Measurements from ENCODE around the gene DDX6.

Gene DDX6

DNA sequence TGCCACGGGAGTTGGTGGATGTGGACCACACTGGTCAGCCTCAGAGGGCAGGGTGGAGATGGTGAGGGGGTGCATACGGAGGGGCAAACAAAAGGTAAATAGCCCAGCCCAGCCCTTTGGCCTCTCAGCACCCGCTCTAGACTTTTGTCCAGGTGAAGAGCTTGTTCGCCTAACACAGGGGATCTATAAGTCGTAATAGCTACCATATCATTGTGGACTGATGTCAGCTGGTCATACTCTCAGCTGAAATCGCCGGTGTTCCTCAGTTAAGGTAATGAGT lies 84.5 kb downstream of the DDX6 start:
- DNase-seq, result no peak
- 100% methylated on average over 4 of the region's 7 CpGs for WGBS (ENCODE audit: insufficient coverage)
- Histone ChIP-seq H3K4me1 (ENCODE audit: control extremely low read depth in 1 of 4, control insufficient read depth in 4 of 4, insufficient read depth in 4 of 4, low read length in 3 of 4) (peaks cover 0 to 34% (median 29%) of the 10 kb centered on the region in 4 experiments), H3K27me3 (replicated peaks in 2 of 5; ENCODE audit: control insufficient read depth in 4 of 5, insufficient read depth in 5 of 5, low read length in 4 of 5) (peaks cover 0 to 1% (median 0%) of the 10 kb centered on the region in 5 experiments), H3K27ac (ENCODE audit: insufficient read depth in 1 of 2, low read depth in 1 of 2, low read length in 2 of 2, poor library complexity in 1 of 2, severe bottlenecking in 2 of 2) (no peak overlapping the region), H3K4me3 (ENCODE audit: control insufficient read depth in 1 of 7, extremely low read depth in 1 of 7, insufficient read depth in 4 of 7, low read depth in 2 of 7, low read length in 6 of 7) (no peak overlapping the region), H3K9me3 (ENCODE audit: control extremely low read depth in 1 of 5, control insufficient read depth in 4 of 5, insufficient read depth in 2 of 5, low read depth in 1 of 5, low read length in 4 of 5) (no peaks in the 10 kb centered on the region), H3K36me3 (ENCODE audit: control insufficient read depth in 4 of 4, insufficient read depth in 4 of 4, low read length in 3 of 4) (no peaks in the 10 kb centered on the region)
- ChIA-PET CTCF (interaction anchor here (1.2 to 5.0 kb wide), 3 partner anchors 12 to 44 kb away, joined by 4 to 34 read pairs (median 5); no protein-coding TSS in a partner anchor), POLR2A (interaction anchor here (1.9 kb wide), 1 partner anchor 85 kb away, joined by 7 read pairs; the partner anchor contains the start of gene DDX6)

DNA sequence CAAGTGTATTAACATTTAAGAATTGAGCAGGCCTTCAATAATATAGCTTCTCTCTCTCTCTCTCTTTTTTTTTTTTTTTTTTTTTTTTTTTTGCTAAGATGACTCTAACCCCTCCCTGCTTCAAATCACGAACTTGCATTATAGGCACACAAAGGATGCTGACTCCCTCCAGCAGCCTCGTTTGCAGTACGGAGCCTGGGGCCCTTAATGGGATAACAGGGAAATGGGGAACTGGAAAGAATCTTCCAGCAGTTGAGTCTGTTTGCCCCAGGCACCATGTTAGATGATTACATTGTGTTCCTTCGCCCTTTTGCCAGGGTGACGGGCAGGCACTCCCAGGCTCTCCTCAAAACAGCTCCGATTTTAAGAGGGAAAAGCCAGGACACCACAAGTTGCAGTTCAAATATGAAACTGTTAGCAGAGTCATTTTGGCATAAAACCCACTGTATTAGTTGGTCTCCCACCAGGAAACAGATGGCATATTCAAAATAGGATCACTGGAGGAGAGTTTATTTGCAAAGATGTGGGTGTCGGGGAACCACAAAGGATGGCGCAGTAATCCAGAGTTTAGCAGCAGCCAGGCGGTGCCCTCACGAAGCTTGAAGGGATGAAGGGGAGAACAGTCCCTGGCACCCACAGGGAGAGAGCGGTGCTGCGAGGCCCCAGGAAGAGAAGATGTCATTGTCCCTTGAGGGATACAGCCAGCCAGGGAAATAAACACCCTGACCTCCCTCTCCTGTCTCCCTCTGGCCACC lies 85.0 kb downstream of the DDX6 start:
- no peaks in the 10 kb centered on the region for H3K36me3 ChIP-seq (ENCODE audit: control insufficient read depth in 4 of 4, insufficient read depth in 4 of 4, low read length in 3 of 4)
- POLR2A ChIA-PET, result interaction anchor here (0.9 to 1.9 kb wide), 2 partner anchors 14 to 85 kb away, joined by 3 to 7 read pairs; partner anchors contain the start of gene DDX6
- CTCF ChIA-PET, result interaction anchor here (1.2 to 5.0 kb wide), 3 partner anchors 12 to 44 kb away, joined by 4 to 34 read pairs (median 5); no protein-coding TSS in a partner anchor
- DNase-seq, result peak; percentile 18 to 80 (median 76)
- H3K27ac ChIP-seq (ENCODE audit: insufficient read depth in 1 of 2, low read depth in 1 of 2, low read length in 2 of 2, poor library complexity in 1 of 2, severe bottlenecking in 2 of 2), result no peak overlapping the region
- peaks cover 0 to 1% (median 0%) of the 10 kb centered on the region in 5 experiments for H3K27me3 ChIP-seq (replicated peaks in 2 of 5; ENCODE audit: control insufficient read depth in 4 of 5, insufficient read depth in 5 of 5, low read length in 4 of 5)
- peaks cover 0 to 34% (median 29%) of the 10 kb centered on the region in 4 experiments for H3K4me1 ChIP-seq (ENCODE audit: control extremely low read depth in 1 of 4, control insufficient read depth in 4 of 4, insufficient read depth in 4 of 4, low read length in 3 of 4)
- H3K9me3 ChIP-seq (ENCODE audit: control extremely low read depth in 1 of 5, control insufficient read depth in 4 of 5, insufficient read depth in 2 of 5, low read depth in 1 of 5, low read length in 4 of 5), result no peaks in the 10 kb centered on the region
- 23% methylated on average over 10 of the region's 12 CpGs for WGBS (ENCODE audit: insufficient coverage)
- H3K4me3 ChIP-seq (ENCODE audit: control insufficient read depth in 1 of 7, extremely low read depth in 1 of 7, insufficient read depth in 4 of 7, low read depth in 2 of 7, low read length in 6 of 7), result peak overlapping the region in 3 of 7 experiments; percentile 16 to 38 (median 24)

DNA sequence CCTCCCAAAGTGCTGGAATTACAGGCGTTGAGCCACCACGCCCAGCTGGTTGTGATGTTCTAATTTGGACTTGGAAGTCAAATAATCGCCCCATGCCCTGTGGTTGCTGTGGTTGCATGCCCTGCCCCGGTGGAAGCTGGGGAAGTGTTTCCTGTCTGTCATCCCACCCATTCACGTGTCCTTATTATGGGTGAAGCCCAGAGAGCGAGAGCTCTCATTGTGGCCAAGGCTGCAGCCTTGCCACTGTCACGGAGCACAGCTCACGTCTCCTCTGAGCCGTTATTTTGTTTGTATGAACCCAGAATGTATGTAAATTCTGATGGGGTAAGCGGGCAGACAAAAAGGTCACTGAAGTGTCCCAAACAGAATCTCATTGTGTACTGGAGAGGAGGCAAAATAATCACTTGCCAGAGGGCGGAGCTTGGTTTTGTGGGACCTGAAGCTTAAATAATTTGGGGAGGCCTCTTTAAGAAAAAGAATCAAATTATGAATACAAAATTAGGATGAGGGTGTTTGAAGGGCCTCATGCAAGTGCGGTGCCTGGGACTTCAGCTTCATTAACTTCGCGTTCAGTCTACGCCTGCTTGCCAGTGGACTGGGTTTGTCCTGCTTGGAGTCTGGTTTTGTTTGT lies 85.7 kb downstream of the DDX6 start:
- peaks cover 0 to 3% (median 0%) of the 10 kb centered on the region in 5 experiments for H3K9me3 ChIP-seq (ENCODE audit: control extremely low read depth in 1 of 5, control insufficient read depth in 4 of 5, insufficient read depth in 2 of 5, low read depth in 1 of 5, low read length in 4 of 5)
- H3K27me3 ChIP-seq (replicated peaks in 2 of 5; ENCODE audit: control insufficient read depth in 4 of 5, insufficient read depth in 5 of 5, low read length in 4 of 5), result peaks cover 0 to 1% (median 0%) of the 10 kb centered on the region in 5 experiments
- no peak overlapping the region for H3K27ac ChIP-seq (ENCODE audit: insufficient read depth in 1 of 2, low read depth in 1 of 2, low read length in 2 of 2, poor library complexity in 1 of 2, severe bottlenecking in 2 of 2)
- ChIA-PET CTCF (interaction anchor here (1.1 to 5.0 kb wide), 4 partner anchors 11 to 208 kb away, joined by 3 to 34 read pairs (median 6); no protein-coding TSS in a partner anchor), POLR2A (interaction anchor here (0.9 to 1.9 kb wide), 2 partner anchors 13 to 86 kb away, joined by 3 to 7 read pairs; partner anchors contain the start of gene DDX6)
- peaks cover 0 to 34% (median 29%) of the 10 kb centered on the region in 4 experiments for H3K4me1 ChIP-seq (ENCODE audit: control extremely low read depth in 1 of 4, control insufficient read depth in 4 of 4, insufficient read depth in 4 of 4, low read length in 3 of 4)
- DNase-seq, result peak; percentile 56 to 84 (median 74)
- WGBS (ENCODE audit: insufficient coverage), result 8% methylated on average over 8 of the region's 15 CpGs
- peak overlapping the region in 3 of 7 experiments; percentile 11 to 45 (median 16) for H3K4me3 ChIP-seq (ENCODE audit: control insufficient read depth in 1 of 7, extremely low read depth in 1 of 7, insufficient read depth in 4 of 7, low read depth in 2 of 7, low read length in 6 of 7)
- H3K36me3 ChIP-seq (ENCODE audit: control insufficient read depth in 4 of 4, insufficient read depth in 4 of 4, low read length in 3 of 4), result no peaks in the 10 kb centered on the region

DNA sequence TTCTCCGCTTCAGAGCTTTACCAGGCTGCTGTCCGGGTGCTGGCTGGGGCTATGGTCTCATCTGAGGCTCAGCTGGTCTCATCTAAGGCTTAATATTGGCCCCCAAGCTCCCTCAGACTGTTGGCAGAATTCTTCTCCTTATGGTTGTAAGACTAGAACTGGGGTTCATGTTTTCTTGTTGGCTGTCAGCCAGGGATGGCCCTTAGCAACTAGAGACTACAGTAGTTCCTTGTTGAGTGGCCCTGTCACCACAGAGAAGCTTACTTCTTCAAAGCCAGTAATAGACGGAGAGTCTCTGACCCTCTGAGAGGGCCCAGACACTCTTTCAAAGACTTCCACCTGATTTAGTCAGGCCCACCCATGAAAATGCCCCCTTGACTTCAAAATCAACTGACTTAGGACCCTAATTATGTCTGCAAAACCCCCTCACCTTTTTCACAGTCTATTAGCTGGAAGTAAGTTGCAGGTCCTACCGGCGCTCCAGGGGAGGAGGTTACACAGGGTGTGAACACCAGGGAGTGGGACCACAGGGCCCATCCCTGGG lies 87.3 kb downstream of the DDX6 start:
- no peak overlapping the region for H3K27ac ChIP-seq (ENCODE audit: insufficient read depth in 1 of 2, low read depth in 1 of 2, low read length in 2 of 2, poor library complexity in 1 of 2, severe bottlenecking in 2 of 2)
- ChIA-PET POLR2A (no interaction called here), CTCF (interaction anchor here (3.0 to 5.0 kb wide), 2 partner anchors 9 to 14 kb away, joined by 7 to 34 read pairs; no protein-coding TSS in a partner anchor)
- H3K4me1 ChIP-seq (ENCODE audit: control extremely low read depth in 1 of 4, control insufficient read depth in 4 of 4, insufficient read depth in 4 of 4, low read length in 3 of 4), result peaks cover 0 to 34% (median 29%) of the 10 kb centered on the region in 4 experiments
- peaks cover 0 to 1% (median 0%) of the 10 kb centered on the region in 5 experiments for H3K27me3 ChIP-seq (replicated peaks in 2 of 5; ENCODE audit: control insufficient read depth in 4 of 5, insufficient read depth in 5 of 5, low read length in 4 of 5)
- H3K4me3 ChIP-seq (ENCODE audit: control insufficient read depth in 1 of 7, extremely low read depth in 1 of 7, insufficient read depth in 4 of 7, low read depth in 2 of 7, low read length in 6 of 7), result no peak overlapping the region
- DNase-seq, result peak; percentile 18 to 73 (median 71)
- no peaks in the 10 kb centered on the region for H3K36me3 ChIP-seq (ENCODE audit: control insufficient read depth in 4 of 4, insufficient read depth in 4 of 4, low read length in 3 of 4)
- 84% methylated on average over 5 of the region's 5 CpGs for WGBS (ENCODE audit: insufficient coverage)
- peaks cover 0 to 3% (median 0%) of the 10 kb centered on the region in 5 experiments for H3K9me3 ChIP-seq (ENCODE audit: control extremely low read depth in 1 of 5, control insufficient read depth in 4 of 5, insufficient read depth in 2 of 5, low read depth in 1 of 5, low read length in 4 of 5)

DNA sequence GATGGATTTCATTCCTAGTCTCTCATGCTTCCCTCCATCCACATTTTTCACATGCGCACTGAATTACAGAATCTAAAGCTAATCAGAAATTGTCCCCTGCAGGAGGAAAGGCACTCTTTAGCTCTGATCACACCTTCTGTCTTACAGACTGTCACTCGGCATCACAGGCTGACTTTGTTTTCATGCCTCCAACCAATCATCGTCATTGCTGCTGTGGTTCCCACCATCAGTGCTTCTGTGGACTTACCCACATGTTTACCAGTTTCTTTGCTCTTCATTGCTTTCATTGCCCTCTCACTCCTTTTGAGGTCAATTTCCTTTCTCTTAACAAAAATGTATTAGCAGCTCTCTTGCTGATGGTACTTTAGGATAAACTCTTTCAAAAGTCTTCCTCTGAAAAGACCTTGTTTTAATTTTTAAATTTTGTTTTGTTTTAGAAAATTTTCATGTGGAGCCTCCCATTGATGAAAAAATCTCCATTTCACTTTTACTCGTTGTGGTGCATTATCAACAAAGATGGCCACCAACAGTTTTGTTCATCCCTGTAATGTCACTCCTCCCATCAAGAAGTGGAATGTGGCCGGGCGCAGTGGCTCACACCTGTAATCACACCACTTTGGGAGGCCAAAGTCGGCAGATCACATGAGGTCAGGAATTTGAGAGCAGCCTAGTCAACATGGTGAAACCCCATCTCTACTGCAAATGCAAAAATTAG lies 91.3 kb downstream of the DDX6 start:
- CTCF ChIA-PET, result no interaction called here
- Histone ChIP-seq H3K27ac (ENCODE audit: insufficient read depth in 1 of 2, low read depth in 1 of 2, low read length in 2 of 2, poor library complexity in 1 of 2, severe bottlenecking in 2 of 2) (no peak overlapping the region), H3K9me3 (ENCODE audit: control extremely low read depth in 1 of 5, control insufficient read depth in 4 of 5, insufficient read depth in 2 of 5, low read depth in 1 of 5, low read length in 4 of 5) (peaks cover 0 to 3% (median 0%) of the 10 kb centered on the region in 5 experiments), H3K27me3 (replicated peaks in 2 of 5; ENCODE audit: control insufficient read depth in 4 of 5, insufficient read depth in 5 of 5, low read length in 4 of 5) (no peaks in the 10 kb centered on the region), H3K36me3 (ENCODE audit: control insufficient read depth in 4 of 4, insufficient read depth in 4 of 4, low read length in 3 of 4) (no peaks in the 10 kb centered on the region), H3K4me3 (ENCODE audit: control insufficient read depth in 1 of 7, extremely low read depth in 1 of 7, insufficient read depth in 4 of 7, low read depth in 2 of 7, low read length in 6 of 7) (no peak overlapping the region), H3K4me1 (ENCODE audit: control extremely low read depth in 1 of 4, control insufficient read depth in 4 of 4, insufficient read depth in 4 of 4, low read length in 3 of 4) (peaks cover 0 to 11% (median 7%) of the 10 kb centered on the region in 4 experiments)
- 100% methylated on average over 6 of the region's 7 CpGs for WGBS (ENCODE audit: insufficient coverage)
- no peak for DNase-seq
- POLR2A ChIA-PET, result no interaction called here
